H9 (cell line): ENCODE measurements around the gene LMNTD1. TPM values are rescaled to one million over a fixed set of nuclear protein-coding genes. Genes with fewer than 3 reads are reported as not detected.

Experiments
- DNase-seq: peaks from one replicate; pipeline ENCODE4 v3.0.0-alpha.2; 2017
- H2AFZ ChIP-seq: one replicate; pipeline ENCODE4 v1.6.1; 2013; ENCODE audit warnings: mild to moderate bottlenecking, low read length, control low read depth, moderate library complexity
- H2AK5ac ChIP-seq: 2 replicates; pipeline ENCODE4 v1.6.1; 2013; ENCODE audit warnings: low read length, control low read depth, mixed read lengths; ENCODE audit not compliant: insufficient read length
- H2BK120ac ChIP-seq: one replicate; pipeline ENCODE4 v1.6.1; 2013; ENCODE audit warnings: low read depth, mild to moderate bottlenecking, low read length, control low read depth, inconsistent platforms; ENCODE audit not compliant: poor library complexity, severe bottlenecking
- H2BK12ac ChIP-seq: 2 replicates; pipeline ENCODE4 v1.6.1; 2013; ENCODE audit warnings: low read length, control low read depth, mixed read lengths, low read depth; ENCODE audit not compliant: insufficient read length
- H2BK15ac ChIP-seq: 2 replicates; pipeline ENCODE4 v1.6.1; 2013; ENCODE audit warnings: low read depth, low read length, control low read depth
- H2BK20ac ChIP-seq: one replicate; pipeline ENCODE4 v1.6.1; 2013; ENCODE audit warnings: low read depth, mild to moderate bottlenecking, low read length, control low read depth, inconsistent platforms; ENCODE audit not compliant: poor library complexity, severe bottlenecking
- H2BK5ac ChIP-seq: 2 replicates; pipeline ENCODE4 v1.6.1; 2013; ENCODE audit warnings: low read length, control low read depth, mixed read lengths; ENCODE audit not compliant: insufficient read length
- H3K14ac ChIP-seq: 2 replicates; pipeline ENCODE4 v1.6.1; 2013; ENCODE audit warnings: low read length, control low read depth; ENCODE audit not compliant: insufficient read depth
- H3K18ac ChIP-seq: 2 replicates; pipeline ENCODE4 v1.6.1; 2013; ENCODE audit warnings: low read depth, mild to moderate bottlenecking, mixed read lengths, low read length, control low read depth; ENCODE audit not compliant: insufficient read length
- H3K23ac ChIP-seq: 2 replicates; pipeline ENCODE4 v1.6.1; 2013; ENCODE audit warnings: low read length, control low read depth, mixed read lengths, low read depth; ENCODE audit not compliant: insufficient read length
- H3K23me2 ChIP-seq: 2 replicates; pipeline ENCODE4 v1.6.1; 2013; ENCODE audit warnings: low read depth, mild to moderate bottlenecking, mixed read lengths, low read length, control low read depth; ENCODE audit not compliant: insufficient read length, poor library complexity, severe bottlenecking
- H3K27ac ChIP-seq: 2 replicates; pipeline ENCODE4 v1.5.1; 2013; ENCODE audit warnings: low read length, control low read depth, mixed read lengths, low read depth; ENCODE audit not compliant: insufficient read length
- H3K27me3 ChIP-seq: 2 replicates; pipeline ENCODE4 v1.6.1; 2013; ENCODE audit warnings: low read length, control low read depth, inconsistent platforms; ENCODE audit not compliant: insufficient read depth
- H3K4ac ChIP-seq: 2 replicates; pipeline ENCODE4 v1.6.1; 2013; ENCODE audit warnings: low read depth, mild to moderate bottlenecking, control low read depth, inconsistent platforms, low read length, moderate library complexity
- H3K4me1 ChIP-seq: 2 replicates; pipeline ENCODE4 v1.6.1; 2013; ENCODE audit warnings: low read length, control low read depth, inconsistent platforms; ENCODE audit not compliant: insufficient read depth
- H3K4me2 ChIP-seq: 2 replicates; pipeline ENCODE4 v1.6.1; 2013; ENCODE audit warnings: low read length, control low read depth, mixed read lengths; ENCODE audit not compliant: insufficient read length, insufficient read depth
- H3K56ac ChIP-seq: 2 replicates; pipeline ENCODE4 v1.6.1; 2013; ENCODE audit warnings: low read depth, mild to moderate bottlenecking, mixed read lengths, low read length, control low read depth; ENCODE audit not compliant: insufficient read length
- H3K79me1 ChIP-seq: 2 replicates; pipeline ENCODE4 v1.6.1; 2013; ENCODE audit warnings: low read depth, mild to moderate bottlenecking, moderate library complexity, low read length, control low read depth, inconsistent platforms; ENCODE audit not compliant: insufficient read depth, poor library complexity, severe bottlenecking
- H3K79me2 ChIP-seq: 2 replicates; pipeline ENCODE4 v1.6.1; 2013; ENCODE audit warnings: low read length, control low read depth, inconsistent platforms; ENCODE audit not compliant: insufficient read depth
- H3K9ac ChIP-seq: 2 replicates; pipeline ENCODE4 v1.6.1; 2013; ENCODE audit warnings: low read length, control low read depth, mixed read lengths; ENCODE audit not compliant: insufficient read length; ENCODE audit errors: extremely low read depth
- H3K9me3 ChIP-seq: one replicate; pipeline ENCODE4 v1.6.1; 2013; ENCODE audit warnings: low read depth, low read length, inconsistent platforms; ENCODE audit not compliant: control insufficient read depth
- H3T11ph ChIP-seq: one replicate; pipeline ENCODE4 v1.6.1; 2013; ENCODE audit warnings: mild to moderate bottlenecking, low read length, control low read depth, inconsistent platforms
- H4K20me1 ChIP-seq: one replicate; pipeline ENCODE4 v1.6.1; 2013; ENCODE audit not compliant: control insufficient read depth, insufficient read length, insufficient read depth
- H4K5ac ChIP-seq: 2 replicates; pipeline ENCODE4 v1.6.1; 2013; ENCODE audit warnings: low read depth, mild to moderate bottlenecking, mixed read lengths, low read length, control low read depth; ENCODE audit not compliant: insufficient read length
- H4K8ac ChIP-seq: replicated peaks from 2 replicates; pipeline ENCODE4 v1.6.1; 2013; ENCODE audit warnings: low read length, control low read depth, mixed read lengths, low read depth; ENCODE audit not compliant: insufficient read length
- H4K91ac ChIP-seq: 2 replicates; pipeline ENCODE4 v1.6.1; 2013; ENCODE audit warnings: low read depth, mild to moderate bottlenecking, moderate library complexity, mixed read lengths, low read length, control low read depth; ENCODE audit not compliant: insufficient read length
- H3K27ac Mint-ChIP-seq, 3 experiments: 2 replicates in 2 of 3; 3 replicates in 1 of 3; pipeline ENCODE4 v1.8.0; 2020 to 2021; ENCODE audit warnings: mixed read lengths in 3 of 3, mild to moderate bottlenecking in 1 of 3, moderate library complexity in 1 of 3
- H3K27me3 Mint-ChIP-seq: 2 replicates; pipeline ENCODE4 v1.8.0; 2021; ENCODE audit warnings: low read depth, mild to moderate bottlenecking, moderate library complexity, mixed read lengths
- H3K36me3 Mint-ChIP-seq, 3 experiments: 2 replicates in 2 of 3; 3 replicates in 1 of 3; pipeline ENCODE4 v1.8.0; 2020 to 2021; ENCODE audit warnings: low read depth in 3 of 3, mixed read lengths in 3 of 3; ENCODE audit not compliant: insufficient read depth in 1 of 3
- H3K4me1 Mint-ChIP-seq, 2 experiments: 2 replicates each; pipeline ENCODE4 v1.8.0; 2020; ENCODE audit warnings: mixed read lengths in 2 of 2
- H3K4me3 Mint-ChIP-seq, 2 experiments: 2 replicates in 1 of 2; 3 replicates in 1 of 2; pipeline ENCODE4 v1.8.0; 2020 to 2021; ENCODE audit warnings: mild to moderate bottlenecking in 2 of 2, mixed read lengths in 2 of 2, moderate library complexity in 1 of 2
- H3K9me3 Mint-ChIP-seq, 2 experiments: 2 replicates in 1 of 2; 3 replicates in 1 of 2; pipeline ENCODE4 v1.8.0; 2020; ENCODE audit warnings: mild to moderate bottlenecking in 2 of 2, mixed read lengths in 2 of 2, moderate library complexity in 1 of 2
- WGBS: extraction: QIAGEN DNeasy Blood & Tissue Kit; methylation state at CpG from one replicate; pipeline ENCODE4 v1.1.7; 2013; ENCODE audit warnings: missing lambda C conversion rate, low lambda C conversion rate, mixed read lengths; ENCODE audit not compliant: insufficient read length; ENCODE audit errors: extremely low coverage; 5-methylcytosine and 5-hydroxymethylcytosine counted together
- total RNA-seq: library from RNA; stranded (reverse); gene quantifications from 2 replicates; pipeline ENCODE4 v1.2.1, GENCODE V29; 2021
- TF ChIP-seq, protein P1 (sequence below): fragments of 200-600 bp; sonication (generic); conservative IDR thresholded peaks from 3 replicates; pipeline ENCODE4 v1.8.0; 2021; ENCODE audit warnings: antibody characterized with exemption, mild to moderate bottlenecking

The LMNTD1 gene
- total RNA-seq, 1 experiment from 2014 or later: not detected

DNA sequence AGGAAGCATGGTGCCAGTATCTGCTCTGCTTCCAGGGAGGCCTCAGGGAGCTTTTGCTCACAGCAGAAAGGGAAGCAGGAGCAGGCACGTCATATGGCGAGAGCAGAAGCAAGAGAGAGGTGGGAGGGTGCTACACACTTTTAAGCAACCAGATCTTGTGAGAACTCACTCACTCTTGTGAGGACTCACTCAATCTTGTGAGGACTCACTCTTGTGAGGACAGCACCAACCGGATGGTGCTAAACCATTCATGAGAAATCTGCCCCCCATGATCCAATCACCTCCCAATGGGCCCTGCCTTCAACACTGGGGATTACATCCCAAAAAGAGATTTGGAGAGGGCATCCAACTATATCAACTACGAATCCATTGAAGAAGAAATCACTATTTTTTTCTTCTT, 34.3 kb upstream of the LMNTD1 start:
- Histone ChIP-seq H3K79me2 (no peaks in the 10 kb centered on the region), H3K14ac (no peak overlapping the region), H3K56ac (no peak overlapping the region), H4K20me1 (no peaks in the 10 kb centered on the region), H3K4ac (no peak overlapping the region), H2BK12ac (no peak overlapping the region), H3K23me2 (no peaks in the 10 kb centered on the region), H3K27me3 (no peaks in the 10 kb centered on the region), H4K91ac (no peak overlapping the region), H2BK5ac (no peak overlapping the region), H4K8ac (no peak overlapping the region), H2BK15ac (no peak overlapping the region), H4K5ac (no peak overlapping the region), H3K4me2 (no peak overlapping the region), H3T11ph (no peak overlapping the region), H3K9me3 (no peaks in the 10 kb centered on the region), H2BK20ac (no peak overlapping the region), H3K79me1 (no peaks in the 10 kb centered on the region), H3K4me1 (no peaks in the 10 kb centered on the region), H2AK5ac (no peak overlapping the region), H3K9ac (no peak overlapping the region), H3K18ac (no peak overlapping the region), H2AFZ (no peak overlapping the region), H2BK120ac (no peak overlapping the region), H3K27ac (no peak overlapping the region), H3K23ac (no peak overlapping the region)
- no peak for DNase-seq
- peaks cover 0 to 3% of the 10 kb centered on the region in 2 experiments; a peak in 2 of 5 replicates for H3K9me3 Mint-ChIP-seq
- peaks cover 0 to 6% (median 2%) of the 10 kb centered on the region in 3 experiments; a peak in 2 of 7 replicates for H3K36me3 Mint-ChIP-seq
- H3K4me3 Mint-ChIP-seq: no peak overlapping the region
- H3K27me3 Mint-ChIP-seq: no peaks in the 10 kb centered on the region
- H3K4me1 Mint-ChIP-seq: no peaks in the 10 kb centered on the region; a peak in 1 of 4 replicates
- TF ChIP-seq, protein P1, sequence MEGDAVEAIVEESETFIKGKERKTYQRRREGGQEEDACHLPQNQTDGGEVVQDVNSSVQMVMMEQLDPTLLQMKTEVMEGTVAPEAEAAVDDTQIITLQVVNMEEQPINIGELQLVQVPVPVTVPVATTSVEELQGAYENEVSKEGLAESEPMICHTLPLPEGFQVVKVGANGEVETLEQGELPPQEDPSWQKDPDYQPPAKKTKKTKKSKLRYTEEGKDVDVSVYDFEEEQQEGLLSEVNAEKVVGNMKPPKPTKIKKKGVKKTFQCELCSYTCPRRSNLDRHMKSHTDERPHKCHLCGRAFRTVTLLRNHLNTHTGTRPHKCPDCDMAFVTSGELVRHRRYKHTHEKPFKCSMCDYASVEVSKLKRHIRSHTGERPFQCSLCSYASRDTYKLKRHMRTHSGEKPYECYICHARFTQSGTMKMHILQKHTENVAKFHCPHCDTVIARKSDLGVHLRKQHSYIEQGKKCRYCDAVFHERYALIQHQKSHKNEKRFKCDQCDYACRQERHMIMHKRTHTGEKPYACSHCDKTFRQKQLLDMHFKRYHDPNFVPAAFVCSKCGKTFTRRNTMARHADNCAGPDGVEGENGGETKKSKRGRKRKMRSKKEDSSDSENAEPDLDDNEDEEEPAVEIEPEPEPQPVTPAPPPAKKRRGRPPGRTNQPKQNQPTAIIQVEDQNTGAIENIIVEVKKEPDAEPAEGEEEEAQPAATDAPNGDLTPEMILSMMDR: no peak
- H3K27ac Mint-ChIP-seq: no peak overlapping the region
- no CpG with 5 or more reads among the region's 4 CpGs for WGBS
